NCI-H774 (cell line): ENCODE data around the gene NRXN3.
A peak's percentile ranks its signal among the peaks of the same experiment; 100 is the strongest.

ENCODE experiments used
- DNase-seq: peaks from one replicate; lab custom pipeline; 2025; lab: John Stamatoyannopoulos, UW

NRXN3 gene

GRCh38 chr14:78243187-78243586 lies 73.0 kb downstream of the NRXN3 start:
- no peak for DNase-seq

GRCh38 chr14:78245238-78245637 lies 75.1 kb downstream of the NRXN3 start:
- no peak for DNase-seq

- DNase-seq = no peak
Measured at GRCh38 chr14:78248501-78249090, 78.4 kb downstream of the NRXN3 start.

- no peak for DNase-seq
Measured at GRCh38 chr14:78251308-78251707, 81.1 kb downstream of the NRXN3 start.

GRCh38 chr14:78253986-78254385 lies 83.8 kb downstream of the NRXN3 start:
- no peak for DNase-seq

- DNase-seq = peak; percentile 36
Measured at GRCh38 chr14:78254911-78255461, 84.8 kb downstream of the NRXN3 start.

- DNase-seq = no peak
Measured at GRCh38 chr14:78259831-78260230, 89.7 kb downstream of the NRXN3 start.

GRCh38 chr14:78278464-78279250 lies 108.5 kb downstream of the NRXN3 start:
- DNase-seq = peak; percentile 65

- DNase-seq = no peak
Measured at GRCh38 chr14:78282437-78282836, 112.3 kb downstream of the NRXN3 start.

- no peak for DNase-seq
Measured at GRCh38 chr14:78286210-78286609, 116.0 kb downstream of the NRXN3 start.

- no peak for DNase-seq
Measured at GRCh38 chr14:78292003-78292402, 121.8 kb downstream of the NRXN3 start.

GRCh38 chr14:78297858-78298257 lies 127.7 kb downstream of the NRXN3 start:
- DNase-seq = no peak

- DNase-seq = no peak
Measured at GRCh38 chr14:78298298-78298697, 128.1 kb downstream of the NRXN3 start.

- no peak for DNase-seq
Measured at GRCh38 chr14:78302841-78303240, 132.7 kb downstream of the NRXN3 start.

- no peak for DNase-seq
Measured at GRCh38 chr14:78307671-78308070, 137.5 kb downstream of the NRXN3 start.

- DNase-seq = no peak
Measured at GRCh38 chr14:78308079-78308478, 137.9 kb downstream of the NRXN3 start.

GRCh38 chr14:78310272-78310671 lies 140.1 kb downstream of the NRXN3 start:
- DNase-seq = no peak

GRCh38 chr14:78313499-78313898 lies 143.3 kb downstream of the NRXN3 start:
- no peak for DNase-seq

- no peak for DNase-seq
Measured at GRCh38 chr14:78314484-78314883, 144.3 kb downstream of the NRXN3 start.

GRCh38 chr14:78316052-78316451 lies 145.9 kb downstream of the NRXN3 start:
- no peak for DNase-seq

- no peak for DNase-seq
Measured at GRCh38 chr14:78316786-78317185, 146.6 kb downstream of the NRXN3 start.

- DNase-seq = no peak
Measured at GRCh38 chr14:78319406-78319805, 149.2 kb downstream of the NRXN3 start.

- no peak for DNase-seq
Measured at GRCh38 chr14:78319887-78320635, 149.9 kb downstream of the NRXN3 start.
